HCT116 (cell line): ENCODE data around the gene IFT22. TPM values are rescaled to one million over a fixed set of nuclear protein-coding genes. Genes with fewer than 3 reads are reported as not detected.

Experiments
- ATAC-seq: fragments of 200-7000 bp; cut with Tn5 transposase; 2 replicates; pipeline ENCODE4 v1.9.1; 2020; ENCODE audit warnings: mild to moderate bottlenecking, moderate library complexity
- BruUV-seq: library from RNA; stranded (reverse); fragments of 400-500 nt; replicated peaks from 2 replicates; lab custom pipeline; 2021; lab: Mats Ljungman, UMichigan
- CTCF ChIA-PET: fragments of 300-600 bp; sonication (Branson Sonifier 250); formaldehyde crosslinking; loops from one replicate; lab custom pipeline; 2021; ENCODE audit warnings: antibody characterized with exemption; lab: Charles Lee
- POLR2A ChIA-PET: fragments of 300-600, 350-600 bp; sonication (Branson Sonifier 250); formaldehyde crosslinking; loops from one replicate; lab custom pipeline; 2021; ENCODE audit warnings: antibody characterized with exemption; lab: Charles Lee
- RAD21 ChIA-PET, 2 experiments: fragments of 300-600 bp; sonication (Branson Sonifier 250); formaldehyde crosslinking; loops; one replicate each; lab custom pipeline; 2023; ENCODE audit warnings: low total read pairs in 2 of 2; ENCODE audit not compliant: uncharacterized antibody in 2 of 2, unreplicated experiment in 2 of 2, low non-redundant PET in 1 of 2; lab: Charles Lee
- DNase-seq: peaks from one replicate; pipeline ENCODE4 v3.0.0-alpha.2; 2010; ENCODE audit warnings: low read depth, low spot score
- H2AFZ ChIP-seq: fragments of 200-600 bp; shearing (Covaris generic), sonication (generic); 2 replicates; pipeline ENCODE4 v1.6.1; 2017; ENCODE audit warnings: low read depth, mixed run types, mixed read lengths, antibody characterized with exemption, low read length; ENCODE audit not compliant: poor library complexity, severe bottlenecking
- H3K27ac ChIP-seq: 2 replicates; pipeline ENCODE4 v1.5.1; 2012; ENCODE audit warnings: low read depth, low read length
- H3K27me3 ChIP-seq: fragments of 200-600 bp; sonication (generic); 2 replicates; pipeline ENCODE4 v1.6.1; 2016; ENCODE audit warnings: mixed run types, low read length, mixed read lengths; ENCODE audit not compliant: insufficient read depth
- H3K36me3 ChIP-seq, 2 experiments: fragments of 200-500 bp in 1 of 2; fragments of 200-600 bp in 1 of 2; sonication (Bioruptor generic) in 1 of 2; sonication (generic) in 1 of 2; 2 replicates each; pipeline versions ENCODE4 v1.5.1 to v1.6.1; 2014 to 2016; ENCODE audit warnings: low read length in 2 of 2, inconsistent platforms in 1 of 2, mixed read lengths in 1 of 2, mixed run types in 1 of 2; ENCODE audit not compliant: insufficient read depth in 2 of 2, control insufficient read depth in 1 of 2
- H3K4me1 ChIP-seq, 2 experiments: fragments of 200-600 bp in 1 of 2; sonication (generic) in 1 of 2; 2 replicates each; pipeline versions ENCODE4 v1.5.1 to v1.6.1; 2012 to 2017; ENCODE audit warnings: low read length in 2 of 2, inconsistent platforms in 1 of 2, mild to moderate bottlenecking in 1 of 2, mixed read lengths in 1 of 2, mixed run types in 1 of 2, moderate library complexity in 1 of 2; ENCODE audit not compliant: insufficient read depth in 2 of 2, control insufficient read depth in 1 of 2
- H3K4me2 ChIP-seq: fragments of 200-600 bp; sonication (generic); 2 replicates; pipeline ENCODE4 v1.6.1; 2017; ENCODE audit warnings: mixed run types, low read length, mixed read lengths
- H3K4me3 ChIP-seq, 2 experiments: fragments of 200-600 bp in 1 of 2; sonication (generic) in 1 of 2; replicated peaks in 1 of 2; 2 replicates each; pipeline ENCODE4 v1.5.1; 2011 to 2016; ENCODE audit warnings: low read length in 2 of 2, control low read depth in 1 of 2, low read depth in 1 of 2, mild to moderate bottlenecking in 1 of 2, mixed read lengths in 1 of 2, mixed run types in 1 of 2
- H3K79me2 ChIP-seq: fragments of 200-600 bp; sonication (generic); 2 replicates; pipeline ENCODE4 v1.6.1; 2017; ENCODE audit warnings: mild to moderate bottlenecking, mixed run types, low read length, moderate library complexity, mixed read lengths; ENCODE audit not compliant: insufficient read depth
- H3K9ac ChIP-seq: fragments of 200-600 bp; sonication (generic); 2 replicates; pipeline ENCODE4 v1.6.1; 2016; ENCODE audit warnings: low read length, mixed read lengths
- H3K9me2 ChIP-seq: fragments of 200-600 bp; sonication (generic), shearing (Covaris generic); 2 replicates; pipeline ENCODE4 v1.6.1; 2017; ENCODE audit warnings: mixed run types, mild to moderate bottlenecking, moderate library complexity; ENCODE audit not compliant: insufficient read depth
- H3K9me3 ChIP-seq, 2 experiments: fragments of 200-500 bp in 1 of 2; fragments of 200-600 bp in 1 of 2; sonication (Bioruptor generic) in 1 of 2; sonication (generic) in 1 of 2; 2 replicates each; pipeline ENCODE4 v1.6.1; 2014 to 2017; ENCODE audit warnings: low read length in 2 of 2, mixed read lengths in 2 of 2, inconsistent platforms in 1 of 2, low read depth in 1 of 2, mild to moderate bottlenecking in 1 of 2, mixed run types in 1 of 2, moderate library complexity in 1 of 2; ENCODE audit not compliant: control insufficient read depth in 1 of 2, insufficient read depth in 1 of 2
- H4K20me1 ChIP-seq: fragments of 200-600 bp; sonication (generic), shearing (Covaris generic); 2 replicates; pipeline ENCODE4 v1.6.1; 2017; ENCODE audit warnings: mixed run types, mild to moderate bottlenecking, moderate library complexity; ENCODE audit not compliant: insufficient read depth
- CBX3 ChIP-seq: IDR thresholded peaks from 2 replicates; pipeline ENCODE4 v1.6.1; 2012; ENCODE audit warnings: low read depth
- ELF1 ChIP-seq: IDR thresholded peaks from 2 replicates; pipeline ENCODE4 v1.6.1; 2012; ENCODE audit warnings: low read depth, borderline replicate concordance
- RAD21 ChIP-seq: IDR thresholded peaks from 2 replicates; pipeline ENCODE4 v1.6.1; 2012; ENCODE audit warnings: low read depth, mild to moderate bottlenecking
- intact Hi-C: fragments of 100-400 bp; cut with micrococcal nuclease; formaldehyde crosslinking; loops from 2 replicates; pipeline ENCODE4 v1.10.0; 2022
- total RNA-seq: library from RNA; stranded (reverse); gene quantifications from one replicate; pipeline ENCODE4 v1.2.1, GENCODE V29; 2021; ENCODE audit not compliant: unreplicated experiment
- TF ChIP-seq, protein P1 (sequence below), 3 experiments: fragments of 200-600 bp in 1 of 3; sonication (generic) in 1 of 3; IDR thresholded peaks in 2 of 3; conservative IDR thresholded peaks in 1 of 3; 2 replicates each; pipeline ENCODE4 v1.5.1; 2012 to 2017; ENCODE audit warnings: low read depth in 2 of 3, low read length in 2 of 3, antibody characterized with exemption in 1 of 3, borderline replicate concordance in 1 of 3, control low read depth in 1 of 3, mild to moderate bottlenecking in 1 of 3, mixed read lengths in 1 of 3, mixed run types in 1 of 3, moderate library complexity in 1 of 3; ENCODE audit not compliant: insufficient read depth in 1 of 3

Gene IFT22
- total RNA-seq, 1 experiment from 2014 or later: 27.2 TPM

GRCh38 chr7:101315336-101315735 lies 6.3 kb downstream of the IFT22 start:
- Histone ChIP-seq H2AFZ (no peak overlapping the region), H3K9me3 (no peaks in the 10 kb centered on the region), H3K9me2 (no peaks in the 10 kb centered on the region), H3K27ac (no peak overlapping the region), H3K9ac (no peak overlapping the region), H3K27me3 (no peaks in the 10 kb centered on the region), H3K4me1 (no peaks in the 10 kb centered on the region), H3K36me3 (peaks cover 12 to 17% of the 10 kb centered on the region in 2 experiments), H4K20me1 (no peaks in the 10 kb centered on the region), H3K4me3 (no peak overlapping the region), H3K79me2 (peaks cover 11% of the 10 kb centered on the region), H3K4me2 (no peak overlapping the region)
- ChIA-PET POLR2A (no interaction called here), CTCF (interaction anchor here (1.2 kb wide), 2 partner anchors 25 to 69 kb away, joined by 3 read pairs; no protein-coding TSS in a partner anchor), RAD21 (no interaction called here)
- DNase-seq (peak; percentile 38), ATAC-seq (peak; percentile 66; the same call in 1 of the 2 replicates)
- 0 out of 2 replicates have a peak, but pooled peaks have one; percentile 30 for TF ChIP-seq CBX3
- no peak for TF ChIP-seq ELF1
- TF ChIP-seq, protein P1, sequence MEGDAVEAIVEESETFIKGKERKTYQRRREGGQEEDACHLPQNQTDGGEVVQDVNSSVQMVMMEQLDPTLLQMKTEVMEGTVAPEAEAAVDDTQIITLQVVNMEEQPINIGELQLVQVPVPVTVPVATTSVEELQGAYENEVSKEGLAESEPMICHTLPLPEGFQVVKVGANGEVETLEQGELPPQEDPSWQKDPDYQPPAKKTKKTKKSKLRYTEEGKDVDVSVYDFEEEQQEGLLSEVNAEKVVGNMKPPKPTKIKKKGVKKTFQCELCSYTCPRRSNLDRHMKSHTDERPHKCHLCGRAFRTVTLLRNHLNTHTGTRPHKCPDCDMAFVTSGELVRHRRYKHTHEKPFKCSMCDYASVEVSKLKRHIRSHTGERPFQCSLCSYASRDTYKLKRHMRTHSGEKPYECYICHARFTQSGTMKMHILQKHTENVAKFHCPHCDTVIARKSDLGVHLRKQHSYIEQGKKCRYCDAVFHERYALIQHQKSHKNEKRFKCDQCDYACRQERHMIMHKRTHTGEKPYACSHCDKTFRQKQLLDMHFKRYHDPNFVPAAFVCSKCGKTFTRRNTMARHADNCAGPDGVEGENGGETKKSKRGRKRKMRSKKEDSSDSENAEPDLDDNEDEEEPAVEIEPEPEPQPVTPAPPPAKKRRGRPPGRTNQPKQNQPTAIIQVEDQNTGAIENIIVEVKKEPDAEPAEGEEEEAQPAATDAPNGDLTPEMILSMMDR (IDR thresholded peaks at IDR 0.05 in 2 of 3, conservative IDR thresholded peaks at IDR 0.05 in 1 of 3; ENCODE audit: borderline replicate concordance in 1 of 3, insufficient read depth in 1 of 3, low read depth in 2 of 3, low read length in 2 of 3): peak; percentile 62 to 94 (median 88)
- peak; percentile 38 for TF ChIP-seq RAD21
- intact Hi-C loops: no loop called here
- BruUV-seq: no TSS peak
